Colonic mucosa (tissue), 4 donors: ENCODE measurements around the gene CYP27A1. TPM values are rescaled to one million over a fixed set of nuclear protein-coding genes. Genes with fewer than 3 reads are reported as not detected.

Source experiments
- DNase-seq: peaks from one replicate; pipeline ENCODE4 v3.0.0-alpha.2; 2020
- H3K27ac ChIP-seq: fragments of 200-600 bp; one replicate; pipeline ENCODE4 v1.8.0; 2021
- H3K27me3 ChIP-seq: fragments of 200-600 bp; one replicate; pipeline ENCODE4 v1.8.0; 2021
- H3K36me3 ChIP-seq: fragments of 200-600 bp; one replicate; pipeline ENCODE4 v1.8.0; 2021
- H3K4me1 ChIP-seq: fragments of 200-600 bp; one replicate; pipeline ENCODE4 v1.8.0; 2021; ENCODE audit warnings: mild to moderate bottlenecking
- H3K4me3 ChIP-seq: fragments of 200-600 bp; one replicate; pipeline ENCODE4 v1.8.0; 2021
- H3K9ac ChIP-seq, 2 donors: one replicate each; pipeline ENCODE4 v1.7.0; 2013; ENCODE audit warnings: control low read depth in 2 of 2, low read depth in 2 of 2, low read length in 2 of 2
- H3K9me3 ChIP-seq: fragments of 200-600 bp; one replicate; pipeline ENCODE4 v1.8.0; 2021
- intact Hi-C: fragments of 100-400 bp; cut with DNase I; formaldehyde crosslinking; loops from one replicate; pipeline ENCODE4 v1.14.1; 2022
- total RNA-seq, 2 donors: library from RNA; stranded (reverse); fragmentation: NEBNext Ultra II Directional in 1 of 2; extraction: Animal tissue kit (Norgen Biotek cat#: 25700) in 1 of 2; gene quantifications; one replicate each; pipeline ENCODE4 v1.2.1, GENCODE V29; 2021
- TF ChIP-seq, protein P1 (sequence below): fragments of 200-600 bp; IDR thresholded peaks from one replicate; pipeline ENCODE4 v1.8.0; 2022; ENCODE audit warnings: antibody characterized with exemption, mild to moderate bottlenecking
- donor health status: healthy.
- donor health status: DM: no; HTN: no; CAD: no.
- donor health status: DM: no; HTN: no; CAD: no.

The CYP27A1 gene
- total RNA-seq, 2 donors from 2014 or later = 21.7 to 54.0 TPM

DNA sequence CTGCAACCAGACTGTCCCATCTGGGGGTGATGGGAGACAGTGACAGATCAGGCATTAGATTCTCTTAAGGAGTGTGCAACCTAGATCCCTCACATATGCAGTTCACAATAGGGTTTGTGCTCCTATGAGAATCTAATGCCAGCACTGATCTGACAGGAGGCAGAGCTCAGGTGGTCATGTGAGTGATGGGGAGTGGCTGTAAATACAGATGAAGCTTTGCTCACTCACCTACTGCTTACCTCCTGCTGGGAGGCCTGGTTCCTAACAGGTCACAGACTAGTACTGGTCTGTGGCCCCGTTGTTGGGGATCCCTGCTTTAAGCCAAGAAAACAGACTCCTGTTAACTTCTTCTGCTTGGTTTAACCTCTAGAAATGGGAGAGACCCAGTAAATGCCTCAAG lies 3.2 kb downstream of the CYP27A1 start:
- H3K27ac ChIP-seq = no peak overlapping the region
- H3K36me3 ChIP-seq = no peaks in the 10 kb centered on the region
- H3K9ac ChIP-seq = no peak overlapping the region
- no peaks in the 10 kb centered on the region for H3K9me3 ChIP-seq
- no peaks in the 10 kb centered on the region for H3K27me3 ChIP-seq
- DNase-seq = peak; percentile 36
- TF ChIP-seq, protein P1, sequence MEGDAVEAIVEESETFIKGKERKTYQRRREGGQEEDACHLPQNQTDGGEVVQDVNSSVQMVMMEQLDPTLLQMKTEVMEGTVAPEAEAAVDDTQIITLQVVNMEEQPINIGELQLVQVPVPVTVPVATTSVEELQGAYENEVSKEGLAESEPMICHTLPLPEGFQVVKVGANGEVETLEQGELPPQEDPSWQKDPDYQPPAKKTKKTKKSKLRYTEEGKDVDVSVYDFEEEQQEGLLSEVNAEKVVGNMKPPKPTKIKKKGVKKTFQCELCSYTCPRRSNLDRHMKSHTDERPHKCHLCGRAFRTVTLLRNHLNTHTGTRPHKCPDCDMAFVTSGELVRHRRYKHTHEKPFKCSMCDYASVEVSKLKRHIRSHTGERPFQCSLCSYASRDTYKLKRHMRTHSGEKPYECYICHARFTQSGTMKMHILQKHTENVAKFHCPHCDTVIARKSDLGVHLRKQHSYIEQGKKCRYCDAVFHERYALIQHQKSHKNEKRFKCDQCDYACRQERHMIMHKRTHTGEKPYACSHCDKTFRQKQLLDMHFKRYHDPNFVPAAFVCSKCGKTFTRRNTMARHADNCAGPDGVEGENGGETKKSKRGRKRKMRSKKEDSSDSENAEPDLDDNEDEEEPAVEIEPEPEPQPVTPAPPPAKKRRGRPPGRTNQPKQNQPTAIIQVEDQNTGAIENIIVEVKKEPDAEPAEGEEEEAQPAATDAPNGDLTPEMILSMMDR = no peak
- intact Hi-C loops = no loop called here
- H3K4me3 ChIP-seq = no peak overlapping the region
- no peaks in the 10 kb centered on the region for H3K4me1 ChIP-seq

DNA sequence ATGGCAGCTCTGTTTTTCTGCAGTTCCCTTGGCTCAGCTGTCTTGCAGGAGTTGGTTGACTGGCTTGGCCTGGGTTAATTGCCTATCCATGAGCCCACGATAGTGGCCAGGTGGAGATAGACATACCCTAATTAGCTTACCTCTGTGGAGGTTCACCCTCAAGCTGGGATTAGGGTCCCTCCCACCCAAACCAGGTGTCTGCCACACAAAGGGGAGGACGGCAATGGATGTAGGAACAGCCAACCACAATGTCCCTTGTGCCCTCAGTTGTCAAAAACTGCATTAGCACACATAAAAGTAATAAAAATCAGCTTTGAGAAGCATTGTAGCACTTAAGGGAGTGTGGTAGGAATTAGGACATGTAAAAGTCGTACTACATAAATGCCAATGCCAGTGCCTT lies 4.2 kb downstream of the CYP27A1 start:
- intact Hi-C loops = no loop called here
- DNase-seq = no peak
- Histone ChIP-seq H3K4me1 (no peaks in the 10 kb centered on the region), H3K9ac (no peak overlapping the region), H3K27ac (no peak overlapping the region), H3K4me3 (no peak overlapping the region), H3K27me3 (no peaks in the 10 kb centered on the region), H3K36me3 (no peaks in the 10 kb centered on the region), H3K9me3 (no peaks in the 10 kb centered on the region)
- TF ChIP-seq, protein P1 = no peak

DNA sequence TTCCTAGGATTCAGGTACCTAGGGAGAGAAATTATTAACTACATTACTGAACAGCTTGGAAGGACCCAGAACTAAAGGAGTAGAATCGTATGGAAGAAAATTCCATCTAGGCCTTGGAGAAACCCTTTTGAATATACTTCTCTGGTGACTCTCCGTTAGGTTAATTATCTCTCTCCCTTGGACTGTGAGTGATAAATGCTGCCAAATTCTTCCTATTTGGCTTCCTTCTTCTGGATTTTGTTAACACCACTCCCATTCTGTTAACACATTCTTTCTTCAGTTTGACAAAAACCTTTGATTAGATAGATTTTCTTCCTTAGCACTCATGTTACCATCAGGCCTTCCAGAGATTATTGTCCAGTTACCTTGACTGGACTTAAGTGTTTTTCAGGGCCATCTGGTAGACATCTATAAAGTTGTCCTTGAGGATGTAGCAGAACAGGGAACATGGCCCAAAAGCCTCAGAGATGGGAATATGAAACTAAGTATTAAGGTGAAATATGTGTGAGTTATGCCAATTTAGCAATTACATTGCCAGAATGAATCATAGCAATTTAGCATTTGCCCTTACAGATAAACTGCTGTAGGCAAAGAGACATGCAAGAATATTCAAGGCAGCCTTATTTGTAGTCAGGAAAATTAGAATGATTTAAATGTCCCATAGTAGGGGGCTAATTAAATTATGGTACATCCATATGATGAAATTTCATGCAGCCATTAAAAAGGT lies 6.7 kb downstream of the CYP27A1 start:
- no peak overlapping the region for H3K9ac ChIP-seq
- no peaks in the 10 kb centered on the region for H3K9me3 ChIP-seq
- no peaks in the 10 kb centered on the region for H3K36me3 ChIP-seq
- no peaks in the 10 kb centered on the region for H3K4me1 ChIP-seq
- intact Hi-C loops = no loop called here
- H3K27me3 ChIP-seq = no peaks in the 10 kb centered on the region
- H3K27ac ChIP-seq = no peak overlapping the region
- DNase-seq = no peak
- no peak overlapping the region for H3K4me3 ChIP-seq
- TF ChIP-seq, protein P1 = no peak

DNA sequence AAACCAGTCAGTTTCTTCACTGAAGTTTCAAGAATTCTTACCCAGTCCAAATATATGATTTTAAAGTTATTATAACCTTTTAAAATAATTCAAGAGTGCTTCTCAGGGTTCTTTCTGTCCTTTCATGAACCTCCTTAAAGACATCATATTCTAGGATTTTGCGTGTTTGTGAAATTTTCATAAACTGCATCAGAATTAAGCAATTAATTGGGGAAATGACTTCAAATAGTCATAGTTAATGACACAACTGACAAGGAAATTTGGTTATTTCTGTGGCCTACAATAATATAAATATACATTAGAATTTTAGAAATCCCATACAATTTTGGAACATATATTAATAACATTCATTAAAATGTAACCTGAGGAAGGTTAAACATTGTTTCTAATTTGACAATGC lies 10.5 kb downstream of the CYP27A1 start:
- no peak overlapping the region for H3K27ac ChIP-seq
- no peaks in the 10 kb centered on the region for H3K36me3 ChIP-seq
- no peaks in the 10 kb centered on the region for H3K9me3 ChIP-seq
- H3K9ac ChIP-seq = no peak overlapping the region
- TF ChIP-seq, protein P1 = no peak
- intact Hi-C loops = no loop called here
- H3K4me1 ChIP-seq = no peaks in the 10 kb centered on the region
- no peak overlapping the region for H3K4me3 ChIP-seq
- no peaks in the 10 kb centered on the region for H3K27me3 ChIP-seq
- DNase-seq = no peak

DNA sequence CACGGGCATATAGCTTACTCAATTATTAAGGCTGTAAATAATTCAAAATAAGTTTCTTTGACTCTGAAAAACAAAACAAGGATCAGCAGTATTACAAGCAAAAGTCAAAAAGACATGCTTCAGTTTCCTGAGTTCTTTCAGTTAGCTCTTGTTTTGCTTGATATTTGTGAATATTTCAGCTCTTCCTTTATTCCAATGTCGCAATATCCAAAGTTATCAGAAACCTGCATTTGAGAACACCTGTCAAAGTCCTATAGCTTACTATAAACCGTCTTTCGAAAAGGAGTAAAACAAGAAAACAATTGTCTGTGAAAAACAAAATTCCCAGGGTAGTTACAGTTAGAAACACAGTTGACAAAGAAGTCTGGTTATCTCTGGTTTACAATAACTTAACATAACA lies 14.7 kb downstream of the CYP27A1 start:
- Histone ChIP-seq H3K4me1 (no peaks in the 10 kb centered on the region), H3K36me3 (no peaks in the 10 kb centered on the region), H3K9me3 (no peaks in the 10 kb centered on the region), H3K9ac (no peak overlapping the region), H3K27me3 (no peaks in the 10 kb centered on the region), H3K4me3 (no peak overlapping the region), H3K27ac (no peak overlapping the region)
- TF ChIP-seq, protein P1 = no peak
- intact Hi-C loops = no loop called here
- no peak for DNase-seq
